Epithelial cell of esophagus (primary cell): ENCODE data around the gene ACE2.

ENCODE experiments used
- DNase-seq: peaks from one replicate; pipeline ENCODE4 v3.0.0; 2010; ENCODE audit warnings: low read depth
- H3K4me3 ChIP-seq: 2 replicates; pipeline ENCODE4 v1.5.1; 2011; ENCODE audit warnings: mild to moderate bottlenecking, low read length, control low read depth
- TF ChIP-seq, protein P1 (sequence below): IDR thresholded peaks from 2 replicates; pipeline ENCODE4 v1.5.1; 2011; ENCODE audit warnings: low read depth, mild to moderate bottlenecking, low read length, control low read depth, inconsistent platforms; ENCODE audit not compliant: insufficient read depth; ENCODE audit errors: missing control alignments

ACE2 gene

DNA sequence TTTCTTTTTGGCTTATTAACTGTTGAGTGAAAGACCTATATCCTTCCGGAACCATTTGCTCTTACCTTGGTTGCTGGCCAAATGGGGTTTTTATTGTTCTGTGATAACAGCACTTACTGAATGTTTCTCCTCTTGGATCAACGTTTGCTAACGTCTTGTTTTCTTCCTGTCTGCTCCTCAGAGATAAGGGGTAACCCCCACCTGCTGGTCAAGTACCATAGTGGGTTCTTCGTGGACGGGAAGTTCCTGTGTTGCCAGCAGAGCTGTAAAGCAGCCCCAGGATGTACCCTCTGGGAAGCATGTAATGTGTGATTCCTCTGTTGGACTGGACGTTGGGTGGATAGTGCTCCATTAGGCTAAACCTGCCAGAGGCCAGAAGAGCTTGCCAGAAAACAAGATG is 84.8 kb downstream of the ACE2 start:
- DNase-seq: no peak

DNA sequence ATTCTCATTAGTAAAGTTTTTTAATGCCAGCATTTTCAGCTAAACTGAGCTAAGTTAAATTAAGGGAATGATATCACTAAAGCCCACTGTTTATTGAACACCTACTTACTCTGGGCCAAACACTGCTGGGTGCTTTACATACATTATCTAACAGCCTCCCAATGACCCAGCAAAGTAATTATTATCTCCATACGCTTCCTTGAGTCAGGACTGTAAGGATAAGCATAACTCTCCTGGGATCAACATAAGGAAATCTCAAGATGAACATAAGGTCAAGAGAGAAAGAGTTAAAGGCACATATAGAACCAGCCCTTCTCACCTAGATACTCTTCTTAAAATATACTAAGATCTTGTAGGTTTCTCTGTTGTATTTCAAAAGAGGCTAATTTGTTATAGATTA is 86.5 kb downstream of the ACE2 start:
- no peak for DNase-seq
- TF ChIP-seq, protein P1, sequence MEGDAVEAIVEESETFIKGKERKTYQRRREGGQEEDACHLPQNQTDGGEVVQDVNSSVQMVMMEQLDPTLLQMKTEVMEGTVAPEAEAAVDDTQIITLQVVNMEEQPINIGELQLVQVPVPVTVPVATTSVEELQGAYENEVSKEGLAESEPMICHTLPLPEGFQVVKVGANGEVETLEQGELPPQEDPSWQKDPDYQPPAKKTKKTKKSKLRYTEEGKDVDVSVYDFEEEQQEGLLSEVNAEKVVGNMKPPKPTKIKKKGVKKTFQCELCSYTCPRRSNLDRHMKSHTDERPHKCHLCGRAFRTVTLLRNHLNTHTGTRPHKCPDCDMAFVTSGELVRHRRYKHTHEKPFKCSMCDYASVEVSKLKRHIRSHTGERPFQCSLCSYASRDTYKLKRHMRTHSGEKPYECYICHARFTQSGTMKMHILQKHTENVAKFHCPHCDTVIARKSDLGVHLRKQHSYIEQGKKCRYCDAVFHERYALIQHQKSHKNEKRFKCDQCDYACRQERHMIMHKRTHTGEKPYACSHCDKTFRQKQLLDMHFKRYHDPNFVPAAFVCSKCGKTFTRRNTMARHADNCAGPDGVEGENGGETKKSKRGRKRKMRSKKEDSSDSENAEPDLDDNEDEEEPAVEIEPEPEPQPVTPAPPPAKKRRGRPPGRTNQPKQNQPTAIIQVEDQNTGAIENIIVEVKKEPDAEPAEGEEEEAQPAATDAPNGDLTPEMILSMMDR: no peak
- H3K4me3 ChIP-seq: no peak overlapping the region

More for the DNA sequence above, 84.8 kb downstream of the ACE2 start:
- TF ChIP-seq, protein P1: no peak
- no peak overlapping the region for H3K4me3 ChIP-seq

- H3K4me3 ChIP-seq: no peak overlapping the region
- DNase-seq: peak; percentile 60
- TF ChIP-seq, protein P1: no peak
These were observed 88.3 kb downstream of the ACE2 start for GRCh38 chrX:15512401-15512965.

DNA sequence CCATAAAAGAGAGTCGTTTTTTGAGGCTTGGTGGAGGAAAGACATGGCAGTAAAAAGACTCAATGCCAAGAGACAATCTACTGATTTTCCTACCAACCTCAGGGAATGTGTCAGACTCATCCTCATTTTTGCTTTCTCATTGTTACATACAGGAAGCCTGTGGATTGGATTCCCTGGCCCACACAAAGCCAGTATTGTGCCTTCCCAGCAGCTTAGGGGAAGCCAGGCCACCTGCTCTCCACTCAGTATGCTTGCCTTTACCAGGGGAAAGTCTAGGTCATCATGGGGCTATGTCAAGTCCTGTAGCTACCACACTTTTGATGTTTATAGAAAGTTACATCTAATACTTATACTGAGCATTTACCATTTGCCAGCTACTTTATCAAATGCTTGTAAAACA is 89.2 kb downstream of the ACE2 start:
- DNase-seq: no peak
- H3K4me3 ChIP-seq: no peak overlapping the region
- TF ChIP-seq, protein P1: no peak
